Gastrocnemius medialis (tissue), 4 donors: ENCODE data around the gene PLCL2. TPM values are rescaled to one million over a fixed set of nuclear protein-coding genes. Genes with fewer than 3 reads are reported as not detected.

ENCODE experiments used
- ATAC-seq, 2 donors: fragments of 150-250 bp; one replicate each; pipeline ENCODE4 v1.9.1; 2016
- DNase-seq, 2 donors: peaks; one replicate each; pipeline ENCODE4 v3.0.0-alpha.2; 2019
- H3K27ac ChIP-seq, 4 donors: fragments of 200-600 bp; sonication (generic); 1 replicate in 1 of 4; 2 replicates in 3 of 4; pipeline ENCODE4 v1.5.1; 2016 to 2018; ENCODE audit warnings: mild to moderate bottlenecking in 2 of 4, moderate library complexity in 1 of 4
- H3K27me3 ChIP-seq, 3 donors: fragments of 200-600 bp; sonication (generic) in 2 of 3; 1 replicate in 1 of 3; 2 replicates in 2 of 3; pipeline versions ENCODE4 v1.5.1 to v1.6.0; 2016 to 2019; ENCODE audit warnings: mild to moderate bottlenecking in 1 of 3, moderate library complexity in 1 of 3
- H3K36me3 ChIP-seq, 2 donors: fragments of 200-600 bp; sonication (generic) in 1 of 2; one replicate each; pipeline ENCODE4 v1.5.1; 2017 to 2018
- H3K4me1 ChIP-seq, 2 donors: fragments of 200-600 bp; sonication (generic) in 1 of 2; one replicate each; pipeline ENCODE4 v1.5.1; 2016 to 2017; ENCODE audit warnings: mild to moderate bottlenecking in 2 of 2
- H3K4me3 ChIP-seq, 4 donors: fragments of 200-600 bp; sonication (generic) in 3 of 4; 1 replicate in 1 of 4; 2 replicates in 3 of 4; pipeline ENCODE4 v1.5.1; 2016 to 2019; ENCODE audit warnings: mild to moderate bottlenecking in 2 of 4
- H3K9me3 ChIP-seq, 3 donors: fragments of 200-600 bp; sonication (generic) in 2 of 3; 1 replicate in 1 of 3; 2 replicates in 2 of 3; pipeline ENCODE4 v1.5.1; 2016 to 2019
- POLR2A ChIP-seq, 2 donors: fragments of 450-650 bp; IDR thresholded peaks; one replicate each; pipeline ENCODE4 v1.6.1; 2017; ENCODE audit warnings: antibody characterized with exemption in 2 of 2, mild to moderate bottlenecking in 2 of 2, moderate library complexity in 2 of 2
- in situ Hi-C, 4 donors: fragments of 200-750 bp; cut with MboI; loops; one replicate each; pipeline versions ENCODE4 v1.15.0 to v1.8.0; 2017; ENCODE audit warnings: low sequenced_read_pairs in 4 of 4
- intact Hi-C: fragments of 100-400 bp; cut with DNase I; formaldehyde crosslinking; loops from one replicate; pipeline ENCODE4 v1.15.1; 2023; ENCODE audit warnings: low total_unique reads
- total RNA-seq, 4 donors: library from RNA; depleted of rRNA; stranded (reverse); fragments of >200 nt; gene quantifications; one replicate each; pipeline versions ENCODE4 v1.1.0 to v1.2.3, GENCODE V29; 2016
- TF ChIP-seq, protein P1 (sequence below), 5 experiments: fragments of 450-650 bp in 3 of 5; fragments of 200-600 bp in 2 of 5; sonication (generic) in 2 of 5; IDR thresholded peaks in 4 of 5; conservative IDR thresholded peaks in 1 of 5; 1 replicate in 4 of 5; 2 replicates in 1 of 5; pipeline ENCODE4 v1.5.1; 2016 to 2019; ENCODE audit warnings: antibody characterized with exemption in 5 of 5, mild to moderate bottlenecking in 3 of 5, moderate library complexity in 3 of 5

The PLCL2 gene
- total RNA-seq, 4 donors from 2014 or later: 23.9 to 37.2 (median 32.7) TPM

DNA sequence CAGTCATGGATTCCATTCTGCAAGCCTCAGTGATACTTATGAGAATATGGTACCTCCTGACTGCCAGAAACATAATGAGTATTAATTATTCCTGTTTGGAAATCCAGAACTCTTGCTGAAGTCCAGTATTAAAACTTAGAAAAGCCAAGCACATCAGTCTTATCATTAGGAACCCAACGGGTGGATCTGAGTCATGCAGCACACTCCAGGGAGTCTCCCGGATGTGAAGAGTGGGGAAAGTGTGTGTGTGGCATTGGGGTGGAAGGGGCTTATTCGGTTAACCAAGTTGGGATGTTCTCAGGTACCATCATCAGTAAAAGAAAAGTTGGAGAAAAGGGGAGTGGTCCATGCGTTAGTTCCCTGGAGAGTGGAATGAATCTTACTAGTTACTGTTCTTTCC is 181.1 kb downstream of the PLCL2 start:
- H3K9me3 ChIP-seq: no peaks in the 10 kb centered on the region
- no peaks in the 10 kb centered on the region for H3K27me3 ChIP-seq
- H3K4me1 ChIP-seq: peaks cover 30 to 34% of the 10 kb centered on the region in 2 donors
- no peak overlapping the region for H3K4me3 ChIP-seq
- ATAC-seq: no peak
- peak overlapping the region in 1 of 4 donors; percentile 26 for H3K27ac ChIP-seq
- peaks cover 0 to 8% of the 10 kb centered on the region in 2 donors for H3K36me3 ChIP-seq
- in situ Hi-C loops: no loop called here
- TF ChIP-seq, protein P1, sequence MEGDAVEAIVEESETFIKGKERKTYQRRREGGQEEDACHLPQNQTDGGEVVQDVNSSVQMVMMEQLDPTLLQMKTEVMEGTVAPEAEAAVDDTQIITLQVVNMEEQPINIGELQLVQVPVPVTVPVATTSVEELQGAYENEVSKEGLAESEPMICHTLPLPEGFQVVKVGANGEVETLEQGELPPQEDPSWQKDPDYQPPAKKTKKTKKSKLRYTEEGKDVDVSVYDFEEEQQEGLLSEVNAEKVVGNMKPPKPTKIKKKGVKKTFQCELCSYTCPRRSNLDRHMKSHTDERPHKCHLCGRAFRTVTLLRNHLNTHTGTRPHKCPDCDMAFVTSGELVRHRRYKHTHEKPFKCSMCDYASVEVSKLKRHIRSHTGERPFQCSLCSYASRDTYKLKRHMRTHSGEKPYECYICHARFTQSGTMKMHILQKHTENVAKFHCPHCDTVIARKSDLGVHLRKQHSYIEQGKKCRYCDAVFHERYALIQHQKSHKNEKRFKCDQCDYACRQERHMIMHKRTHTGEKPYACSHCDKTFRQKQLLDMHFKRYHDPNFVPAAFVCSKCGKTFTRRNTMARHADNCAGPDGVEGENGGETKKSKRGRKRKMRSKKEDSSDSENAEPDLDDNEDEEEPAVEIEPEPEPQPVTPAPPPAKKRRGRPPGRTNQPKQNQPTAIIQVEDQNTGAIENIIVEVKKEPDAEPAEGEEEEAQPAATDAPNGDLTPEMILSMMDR (IDR thresholded peaks at IDR 0.05 in 4 of 5, conservative IDR thresholded peaks at IDR 0.05 in 1 of 5): no peak
- no peak for TF ChIP-seq POLR2A (IDR thresholded peaks at IDR 0.05)
- no peak for DNase-seq
- intact Hi-C loops: no loop called here

DNA sequence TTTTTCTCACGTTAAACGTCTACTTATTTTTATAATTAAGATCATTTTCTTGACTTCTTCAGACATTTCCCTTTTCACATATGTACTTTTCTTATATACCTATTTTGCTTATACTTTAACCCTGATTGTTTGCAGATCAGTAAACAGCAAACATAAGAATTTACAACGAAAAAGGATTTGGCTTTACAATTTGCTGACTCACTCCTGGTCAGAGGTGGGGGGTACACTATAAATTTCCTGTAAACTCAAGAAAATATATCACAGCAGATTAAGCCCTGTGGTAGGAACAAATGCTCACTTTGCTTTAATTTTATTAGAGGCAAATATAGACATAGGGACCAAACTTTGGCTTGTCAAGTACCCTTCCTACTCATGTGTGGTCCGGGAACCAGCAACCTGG is 185.0 kb downstream of the PLCL2 start:
- TF ChIP-seq, protein P1 (IDR thresholded peaks at IDR 0.05 in 4 of 5, conservative IDR thresholded peaks at IDR 0.05 in 1 of 5): no peak
- no peaks in the 10 kb centered on the region for H3K9me3 ChIP-seq
- intact Hi-C loops (no loop called here), in situ Hi-C loops (no loop called here)
- peaks cover 13 to 15% of the 10 kb centered on the region in 2 donors for H3K4me1 ChIP-seq
- no peaks in the 10 kb centered on the region for H3K27me3 ChIP-seq
- no peak for ATAC-seq
- peaks cover 0 to 8% of the 10 kb centered on the region in 2 donors for H3K36me3 ChIP-seq
- no peak overlapping the region for H3K4me3 ChIP-seq
- peak overlapping the region; percentile 58 to 68 (median 64) for H3K27ac ChIP-seq
- DNase-seq: no peak

DNA sequence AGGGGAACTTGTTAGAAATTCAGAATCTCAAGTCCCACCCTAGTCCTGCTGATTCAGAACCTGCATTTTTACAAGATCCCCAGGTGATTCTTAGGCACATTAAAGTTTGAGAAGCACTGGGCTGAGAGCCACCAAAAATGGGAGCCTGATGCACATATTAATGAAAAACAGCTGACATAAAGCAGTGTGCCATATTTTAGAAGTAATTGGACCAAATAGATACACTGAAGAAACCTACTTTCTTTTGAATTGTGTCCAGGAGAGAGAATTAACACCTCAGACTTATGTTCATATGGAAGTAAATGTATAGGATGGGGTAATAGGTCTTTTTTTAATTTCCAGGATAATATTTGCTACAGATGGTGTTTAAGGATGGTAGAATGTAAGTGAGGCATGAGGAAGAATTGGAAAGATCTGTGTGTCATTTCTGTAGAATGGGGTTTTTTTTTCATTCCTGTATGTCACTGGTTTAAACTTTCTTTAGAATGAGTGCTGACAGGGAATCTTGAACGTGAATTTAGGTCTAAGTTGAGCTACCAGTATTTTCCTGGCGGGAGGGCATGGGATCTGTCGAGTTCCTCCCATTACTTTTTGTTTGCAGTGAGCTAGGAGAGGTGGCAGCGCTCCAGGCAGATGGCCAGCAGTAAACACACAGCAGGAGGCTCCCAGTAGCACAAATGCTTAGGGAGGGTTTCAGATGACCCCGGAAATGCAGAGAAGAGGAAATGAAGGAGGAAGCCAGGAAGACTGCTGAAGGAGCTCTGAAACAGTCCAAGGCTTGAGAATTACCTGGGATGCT is 185.6 kb downstream of the PLCL2 start:
- peak; percentile 74 to 76 for ATAC-seq
- Histone ChIP-seq H3K4me3 (no peak overlapping the region), H3K27me3 (no peaks in the 10 kb centered on the region), H3K9me3 (no peaks in the 10 kb centered on the region), H3K27ac (peak overlapping the region; percentile 58 to 68 (median 64)), H3K4me1 (peaks cover 13 to 15% of the 10 kb centered on the region in 2 donors), H3K36me3 (peaks cover 0 to 8% of the 10 kb centered on the region in 2 donors)
- in situ Hi-C loops (no loop called here), intact Hi-C loops (no loop called here)
- TF ChIP-seq POLR2A (IDR thresholded peaks at IDR 0.05): no peak
- TF ChIP-seq, protein P1 (IDR thresholded peaks at IDR 0.05 in 4 of 5, conservative IDR thresholded peaks at IDR 0.05 in 1 of 5): no peak
- DNase-seq: peak; percentile 46 to 67

DNA sequence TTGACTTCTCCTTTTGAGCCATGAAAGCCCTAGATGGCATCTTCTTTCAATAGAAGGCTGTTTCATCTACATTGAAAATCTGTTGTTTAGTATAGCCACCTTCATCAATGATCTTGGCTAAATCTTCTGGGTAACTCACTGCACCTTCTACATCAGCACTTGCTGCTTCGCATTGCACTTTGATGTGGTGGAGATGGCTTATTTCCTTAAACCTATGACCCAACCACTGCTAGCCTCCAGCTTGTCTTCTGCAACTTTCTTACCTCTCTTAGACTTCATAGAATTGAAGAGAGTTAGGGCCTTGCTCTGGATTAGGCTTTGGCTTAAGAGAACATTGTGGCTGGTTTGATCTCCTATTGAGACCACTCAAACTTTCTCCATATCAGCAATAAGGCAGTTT is 189.8 kb downstream of the PLCL2 start:
- Histone ChIP-seq H3K27ac (no peak overlapping the region), H3K27me3 (no peaks in the 10 kb centered on the region), H3K36me3 (peaks cover 0 to 3% of the 10 kb centered on the region in 2 donors), H3K4me1 (peaks cover 28 to 31% of the 10 kb centered on the region in 2 donors), H3K9me3 (no peaks in the 10 kb centered on the region), H3K4me3 (no peak overlapping the region)
- in situ Hi-C loops (no loop called here), intact Hi-C loops (no loop called here)
- ATAC-seq: no peak
- no peak for DNase-seq
- TF ChIP-seq, protein P1 (IDR thresholded peaks at IDR 0.05 in 4 of 5, conservative IDR thresholded peaks at IDR 0.05 in 1 of 5): no peak
- no peak for TF ChIP-seq POLR2A (IDR thresholded peaks at IDR 0.05)
